Gastroesophageal sphincter (tissue), 3 donors: ENCODE data around the gene BATF3.

ENCODE experiments used
- CTCF ChIP-seq, 4 experiments: fragments of 200-600 bp in 2 of 4; fragments of 450-650 bp in 2 of 4; sonication (generic) in 1 of 4; IDR thresholded peaks; one replicate each; pipeline ENCODE4 v1.5.1; 2017 to 2019; ENCODE audit warnings: antibody characterized with exemption in 4 of 4, mild to moderate bottlenecking in 2 of 4, moderate library complexity in 2 of 4
- EP300 ChIP-seq: sonication (generic); formaldehyde crosslinking; IDR thresholded peaks from one replicate; pipeline ENCODE4 v1.6.1; 2017; ENCODE audit warnings: antibody characterized with exemption, mild to moderate bottlenecking
- POLR2A ChIP-seq, 2 donors: fragments of 450-650 bp; IDR thresholded peaks; one replicate each; pipeline ENCODE4 v1.6.1; 2017; ENCODE audit warnings: antibody characterized with exemption in 2 of 2, mild to moderate bottlenecking in 2 of 2, moderate library complexity in 1 of 2
- POLR2AphosphoS5 ChIP-seq: sonication (generic); formaldehyde crosslinking; IDR thresholded peaks from one replicate; pipeline ENCODE4 v1.6.1; 2017; ENCODE audit warnings: antibody characterized with exemption

DNA sequence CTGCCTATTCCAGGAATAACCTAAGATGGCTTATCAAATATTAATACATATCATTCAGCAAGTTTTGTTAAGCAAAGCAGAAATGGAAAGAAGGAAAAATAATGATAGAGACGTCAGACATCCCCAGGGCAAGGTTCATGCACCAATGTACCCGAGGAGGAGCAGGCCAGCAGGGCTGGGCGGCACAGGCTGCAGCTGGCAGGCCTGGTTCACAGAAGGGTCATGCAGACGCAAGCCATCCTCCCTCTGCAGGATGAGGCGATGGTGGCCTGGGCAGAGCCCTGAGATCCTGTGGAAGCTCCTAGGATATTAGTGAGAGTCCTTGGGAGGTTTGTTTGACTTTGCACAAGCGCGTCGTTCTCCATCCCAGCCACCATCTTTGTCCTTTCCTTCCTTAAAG, 30.0 kb downstream of the BATF3 start:
- TF ChIP-seq CTCF (IDR thresholded peaks at IDR 0.05) (no peak), EP300 (no peak), POLR2AphosphoS5 (no peak), POLR2A (IDR thresholded peaks at IDR 0.05) (no peak)
